GM19035 (cell line): ENCODE measurements around the gene MUC6.

ENCODE experiments used
- ATAC-seq: cut with Tn5 transposase; IDR thresholded peaks from one replicate; pipeline ENCODE4 v1.9.1; 2021; ENCODE audit not compliant: unreplicated experiment

The MUC6 gene

GRCh38 chr11:1009991-1010390 lies 26.5 kb downstream of the MUC6 start:
- ATAC-seq = no peak

- no peak for ATAC-seq
Measured at GRCh38 chr11:1009371-1009770, 27.1 kb downstream of the MUC6 start.

GRCh38 chr11:1008803-1009145 lies 27.7 kb downstream of the MUC6 start:
- ATAC-seq = no peak

- no peak for ATAC-seq
Measured at GRCh38 chr11:1008001-1008802, 28.3 kb downstream of the MUC6 start.

- no peak for ATAC-seq
Measured at GRCh38 chr11:1007279-1007678, 29.2 kb downstream of the MUC6 start.

- no peak for ATAC-seq
Measured at GRCh38 chr11:1006762-1007161, 29.8 kb downstream of the MUC6 start.

- no peak for ATAC-seq
Measured at GRCh38 chr11:1005928-1006327, 30.6 kb downstream of the MUC6 start.

- no peak for ATAC-seq
Measured at GRCh38 chr11:1003159-1003558, 33.4 kb downstream of the MUC6 start.

GRCh38 chr11:1002406-1002984 lies 34.0 kb downstream of the MUC6 start:
- ATAC-seq = no peak

GRCh38 chr11:1001617-1002405 lies 34.7 kb downstream of the MUC6 start:
- ATAC-seq = no peak

- ATAC-seq = no peak
Measured at GRCh38 chr11:1000357-1001278, 35.9 kb downstream of the MUC6 start.

- no peak for ATAC-seq
Measured at GRCh38 chr11:999009-999408, 37.5 kb downstream of the MUC6 start.

GRCh38 chr11:997907-998306 lies 38.6 kb downstream of the MUC6 start:
- no peak for ATAC-seq

- ATAC-seq = no peak
Measured at GRCh38 chr11:996681-997080, 39.8 kb downstream of the MUC6 start.

- ATAC-seq = no peak
Measured at GRCh38 chr11:995752-996420, 40.6 kb downstream of the MUC6 start.

GRCh38 chr11:995044-995751 lies 41.3 kb downstream of the MUC6 start:
- ATAC-seq = no peak

GRCh38 chr11:993632-994167 lies 42.8 kb downstream of the MUC6 start:
- ATAC-seq = no peak

GRCh38 chr11:992577-992976 lies 43.9 kb downstream of the MUC6 start:
- no peak for ATAC-seq

GRCh38 chr11:991711-992307 lies 44.7 kb downstream of the MUC6 start:
- no peak for ATAC-seq
